H1 (cell line): ENCODE data around the gene DHH. TPM values are rescaled to one million over a fixed set of nuclear protein-coding genes. Genes with fewer than 3 reads are reported as not detected.

ENCODE experiments used
- CTCF ChIA-PET: fragments of 300-600 bp; sonication (Branson Sonifier 250); formaldehyde crosslinking; loops from one replicate; lab custom pipeline; 2021; ENCODE audit not compliant: partially characterized antibody; lab: Charles Lee
- POLR2A ChIA-PET: fragments of 300-600 bp; sonication (Branson Sonifier 250); formaldehyde crosslinking; loops from one replicate; lab custom pipeline; 2021; ENCODE audit warnings: inconsistent platforms; ENCODE audit not compliant: partially characterized antibody; lab: Charles Lee
- DNase-seq, 2 experiments: peaks; one replicate each; pipeline versions ENCODE4 v3.0.0 to v3.0.0-alpha.2; 2010 to 2022; ENCODE audit warnings: low spot score in 2 of 2, low read depth in 1 of 2, mixed read lengths in 1 of 2
- FAIRE-seq: peaks from 2 replicates; lab custom pipeline; 2011; peaks lifted over from hg19 to GRCh38; lab: Jason Lieb, UNC
- H2AFZ ChIP-seq: 2 replicates; pipeline ENCODE4 v1.8.1; 2012; ENCODE audit warnings: low read length, inconsistent platforms
- H2AK5ac ChIP-seq: 2 replicates; pipeline ENCODE4 v1.6.1; 2013; ENCODE audit warnings: low read depth, low read length
- H2BK120ac ChIP-seq: replicated peaks from 2 replicates; pipeline ENCODE3; 2013; ENCODE audit warnings: low read depth, low read length, inconsistent platforms
- H2BK12ac ChIP-seq: 2 replicates; pipeline ENCODE4 v1.6.1; 2013; ENCODE audit warnings: low read depth, low read length
- H2BK15ac ChIP-seq: 2 replicates; pipeline ENCODE4 v1.6.1; 2013; ENCODE audit warnings: low read length
- H2BK20ac ChIP-seq: 2 replicates; pipeline ENCODE4 v1.6.1; 2013; ENCODE audit warnings: low read length
- H2BK5ac ChIP-seq: 2 replicates; pipeline ENCODE4 v1.6.1; 2013; ENCODE audit warnings: low read depth, low read length
- H3K14ac ChIP-seq: 2 replicates; pipeline ENCODE4 v1.6.1; 2013; ENCODE audit warnings: inconsistent platforms; ENCODE audit not compliant: insufficient read length
- H3K18ac ChIP-seq: 2 replicates; pipeline ENCODE4 v1.6.1; 2013; ENCODE audit warnings: low read length; ENCODE audit errors: extremely low read depth
- H3K23ac ChIP-seq: 2 replicates; pipeline ENCODE4 v1.6.1; 2013; ENCODE audit warnings: inconsistent platforms; ENCODE audit not compliant: insufficient read length
- H3K23me2 ChIP-seq: 2 replicates; pipeline ENCODE4 v1.6.1; 2013; ENCODE audit warnings: low read depth, low read length
- H3K27ac ChIP-seq: 2 replicates; pipeline ENCODE4 v1.6.1; 2011; ENCODE audit warnings: low read depth, low read length, inconsistent platforms
- H3K27me3 ChIP-seq, 4 experiments: replicated peaks in 1 of 4; 1 replicate in 1 of 4; 2 replicates in 3 of 4; pipeline versions ENCODE4 v1.6.1 to v1.8.1; 2011 to 2013; ENCODE audit warnings: low read length in 3 of 4, mild to moderate bottlenecking in 3 of 4, inconsistent platforms in 2 of 4, mixed read lengths in 2 of 4, moderate library complexity in 1 of 4; ENCODE audit not compliant: control insufficient read depth in 3 of 4, insufficient read depth in 3 of 4; ENCODE audit errors: extremely low read depth in 1 of 4
- H3K36me3 ChIP-seq, 4 experiments: 2 replicates each; pipeline versions ENCODE4 v1.6.1 to v1.8.1; 2011 to 2013; ENCODE audit warnings: mild to moderate bottlenecking in 4 of 4, low read length in 3 of 4, moderate library complexity in 2 of 4, control low read depth in 1 of 4, inconsistent platforms in 1 of 4; ENCODE audit not compliant: insufficient read depth in 4 of 4, control insufficient read depth in 2 of 4
- H3K4ac ChIP-seq: replicated peaks from 2 replicates; pipeline ENCODE3; 2013; ENCODE audit warnings: low read length, low read depth, mixed read lengths, inconsistent platforms; ENCODE audit not compliant: insufficient read length
- H3K4me1 ChIP-seq, 4 experiments: replicated peaks in 1 of 4; 1 replicate in 1 of 4; 2 replicates in 3 of 4; pipeline versions ENCODE4 v1.6.1 to v1.8.1; 2011 to 2013; ENCODE audit warnings: low read length in 3 of 4, inconsistent platforms in 2 of 4, mixed read lengths in 1 of 4; ENCODE audit not compliant: insufficient read depth in 4 of 4, control insufficient read depth in 3 of 4
- H3K4me2 ChIP-seq, 2 experiments: 2 replicates each; pipeline versions ENCODE4 v1.6.1 to v1.8.1; 2011 to 2013; ENCODE audit warnings: low read depth in 2 of 2, low read length in 2 of 2, control low read depth in 1 of 2, inconsistent platforms in 1 of 2, mild to moderate bottlenecking in 1 of 2; ENCODE audit not compliant: insufficient read depth in 1 of 2
- H3K4me3 ChIP-seq, 4 experiments: fragments of 200-600, 300-600 bp in 1 of 4; sonication (generic), shearing (Covaris generic), sonication (Bioruptor Twin) in 1 of 4; 2 replicates each; pipeline versions ENCODE4 v1.5.1 to v1.8.1; 2011 to 2016; ENCODE audit warnings: low read length in 4 of 4, low read depth in 3 of 4, control low read depth in 2 of 4, inconsistent platforms in 2 of 4, mild to moderate bottlenecking in 2 of 4, mixed read lengths in 1 of 4, moderate library complexity in 1 of 4; ENCODE audit not compliant: insufficient read depth in 2 of 4; ENCODE audit errors: extremely low read depth in 1 of 4
- H3K56ac ChIP-seq: replicated peaks from 2 replicates; pipeline ENCODE3; 2013; ENCODE audit warnings: low read depth, mild to moderate bottlenecking, mixed read lengths, low read length, inconsistent platforms; ENCODE audit not compliant: insufficient read length
- H3K79me1 ChIP-seq: 2 replicates; pipeline ENCODE4 v1.6.1; 2013; ENCODE audit warnings: low read depth, low read length, control low read depth
- H3K79me2 ChIP-seq, 2 experiments: 2 replicates each; pipeline versions ENCODE4 v1.6.1 to v1.8.1; 2012 to 2013; ENCODE audit warnings: low read length in 2 of 2, mild to moderate bottlenecking in 2 of 2, inconsistent platforms in 1 of 2; ENCODE audit not compliant: insufficient read depth in 2 of 2, control insufficient read depth in 1 of 2
- H3K9ac ChIP-seq, 4 experiments: replicated peaks in 1 of 4; 1 replicate in 1 of 4; 2 replicates in 3 of 4; pipeline versions ENCODE4 v1.6.1 to v1.8.1; 2011 to 2013; ENCODE audit warnings: low read depth in 3 of 4, low read length in 3 of 4, control low read depth in 2 of 4, mild to moderate bottlenecking in 2 of 4, moderate library complexity in 2 of 4, inconsistent platforms in 1 of 4; ENCODE audit errors: extremely low read depth in 1 of 4
- H3K9me3 ChIP-seq, 2 experiments: 2 replicates each; pipeline versions ENCODE4 v1.6.1 to v1.8.1; 2012 to 2013; ENCODE audit warnings: mild to moderate bottlenecking in 2 of 2, moderate library complexity in 2 of 2, control low read depth in 1 of 2, inconsistent platforms in 1 of 2, low read depth in 1 of 2, low read length in 1 of 2, mixed read lengths in 1 of 2; ENCODE audit not compliant: insufficient read depth in 2 of 2
- H4K20me1 ChIP-seq, 2 experiments: replicated peaks in 1 of 2; 2 replicates each; pipeline versions ENCODE3 to v1.8.1; 2011 to 2013; ENCODE audit warnings: inconsistent platforms in 2 of 2, low read length in 2 of 2, mild to moderate bottlenecking in 1 of 2; ENCODE audit not compliant: insufficient read depth in 2 of 2, control insufficient read depth in 1 of 2
- H4K5ac ChIP-seq: 2 replicates; pipeline ENCODE4 v1.6.1; 2013; ENCODE audit warnings: low read length, low read depth, mixed read lengths, inconsistent platforms; ENCODE audit not compliant: insufficient read length
- H4K8ac ChIP-seq: 2 replicates; pipeline ENCODE4 v1.8.0; 2013; ENCODE audit warnings: mild to moderate bottlenecking, moderate library complexity, low read length, inconsistent platforms; ENCODE audit not compliant: insufficient read depth; ENCODE audit errors: extremely low read depth
- H4K91ac ChIP-seq: replicated peaks from 2 replicates; pipeline ENCODE3; 2013; ENCODE audit warnings: low read length, mixed read lengths, inconsistent platforms; ENCODE audit not compliant: insufficient read length
- CTBP2 ChIP-seq: IDR thresholded peaks from 2 replicates; pipeline ENCODE4 v1.7.0; 2011; ENCODE audit warnings: borderline replicate concordance, mild to moderate bottlenecking, moderate library complexity, mixed read lengths, low read length; ENCODE audit not compliant: insufficient read depth, insufficient read length
- E2F6 ChIP-seq: IDR thresholded peaks from 2 replicates; pipeline ENCODE4 v1.6.1; 2012; ENCODE audit warnings: inconsistent platforms
- EP300 ChIP-seq, 2 experiments: IDR thresholded peaks; 1 replicate in 1 of 2; 2 replicates in 1 of 2; pipeline ENCODE4 v1.6.1; 2011 to 2012; ENCODE audit warnings: low read depth in 2 of 2, low read length in 2 of 2, mild to moderate bottlenecking in 2 of 2, borderline replicate concordance in 1 of 2, inconsistent platforms in 1 of 2, moderate library complexity in 1 of 2
- EZH2 ChIP-seq: fragments of 200-600 bp; sonication (generic); IDR thresholded peaks from 2 replicates; pipeline ENCODE4 v1.7.1; 2012; ENCODE audit warnings: low read depth, mild to moderate bottlenecking, moderate library complexity, low read length, inconsistent platforms; ENCODE audit not compliant: severe bottlenecking
- MAX ChIP-seq: IDR thresholded peaks from 2 replicates; pipeline ENCODE4 v1.6.1; 2012; ENCODE audit warnings: inconsistent platforms
- RNF2 ChIP-seq: fragments of 200-900, 300-1000 bp; sonication (generic); IDR thresholded peaks from 2 replicates; pipeline ENCODE4 v1.7.1; 2016; ENCODE audit warnings: borderline replicate concordance, low read depth, mild to moderate bottlenecking, antibody characterized with exemption, low read length; ENCODE audit not compliant: poor library complexity, severe bottlenecking; ENCODE audit errors: missing control alignments
- SUZ12 ChIP-seq: fragments of 200-600 bp; sonication (generic); IDR thresholded peaks from 2 replicates; pipeline ENCODE4 v1.6.1; 2012; ENCODE audit warnings: mild to moderate bottlenecking, inconsistent platforms, low read length, moderate library complexity, mixed read lengths
- WGBS, 2 experiments: shearing (Covaris generic) in 1 of 2; methylation state at CpG; one replicate each; pipeline versions ENCODE4 v1.1.6 to v1.1.7; 2013 to 2015; ENCODE audit warnings: low lambda C conversion rate in 2 of 2, mixed read lengths in 2 of 2, inconsistent platforms in 1 of 2, low coverage in 1 of 2, missing lambda C conversion rate in 1 of 2; ENCODE audit not compliant: insufficient replicate concordance in 2 of 2, insufficient coverage in 1 of 2, insufficient read length in 1 of 2; ENCODE audit errors: extremely low coverage in 1 of 2, missing lambda C conversion rate in 1 of 2; 5-methylcytosine and 5-hydroxymethylcytosine counted together
- polyA plus RNA-seq, 7 experiments: library from polyadenylated mRNA; depleted of rRNA in 3 of 7; stranded (reverse) in 5 of 7; unstranded in 2 of 7; fragments of >200 nt in 5 of 7; fragments of 200-250 nt in 2 of 7; gene quantifications; 1 replicate in 5 of 7; 2 replicates in 1 of 7; 4 replicates in 1 of 7; pipeline versions ENCODE4 v1.2.1 to v1.2.3, GENCODE V29; 2011 to 2013; ENCODE audit warnings: missing spikeins in 2 of 7, mixed read lengths in 2 of 7
- total RNA-seq: library from RNA; stranded (reverse); fragmentation: NEBNext Ultra II Directional; extraction: Animal tissue kit (Norgen Biotek cat#: 25700); gene quantifications from 2 replicates; pipeline ENCODE4 v1.2.1, GENCODE V29; 2021

DHH gene
- total and polyA plus RNA-seq, 2 of the 8 experiments (the other 6 are each of a cell fraction or from before 2014, with no cell fraction given), result 0.03 to 0.11 TPM

- H3K23ac ChIP-seq, result no peak overlapping the region
- ChIA-PET POLR2A (interaction anchor here (1.0 to 6.4 kb wide), 10 partner anchors 12 to 226 kb away, joined by 3 to 66 read pairs (median 6); partner anchors contain the start of genes KMT2D, LMBR1L, RHEBL1 and RND1), CTCF (interaction anchor here (0.5 to 11.2 kb wide), 19 partner anchors 10 to 487 kb away, joined by 3 to 178 read pairs (median 5); partner anchors contain the start of genes DDN, LMBR1L, RHEBL1 and TUBA1B)
- H4K5ac ChIP-seq, result no peak overlapping the region
- peaks cover 58 to 89% (median 81%) of the 10 kb centered on the region in 4 experiments for H3K27me3 ChIP-seq
- H4K8ac ChIP-seq, result no peak overlapping the region
- no peak overlapping the region for H2BK15ac ChIP-seq
- peaks cover 13% of the 10 kb centered on the region for H3K23me2 ChIP-seq
- no peak for FAIRE-seq
- H3K56ac ChIP-seq, result no peak overlapping the region
- no peak overlapping the region for H4K91ac ChIP-seq
- no peaks in the 10 kb centered on the region; a peak in 1 of 4 replicates for H3K9me3 ChIP-seq
- H3K9ac ChIP-seq, result no peak overlapping the region
- H3K18ac ChIP-seq, result no peak overlapping the region
- H2AFZ ChIP-seq, result no peak overlapping the region
- H2BK20ac ChIP-seq, result no peak overlapping the region
- H2AK5ac ChIP-seq, result no peak overlapping the region
- no peak overlapping the region for H2BK120ac ChIP-seq
- H2BK5ac ChIP-seq, result no peak overlapping the region
- peak in 1 of 2 experiments; percentile 63 for DNase-seq
- no peak overlapping the region; the same call in 1 of the 2 replicates for H2BK12ac ChIP-seq
- peak overlapping the region in 3 of 4 experiments; percentile 9 to 50 (median 12); a peak in 4 of 8 replicates for H3K4me3 ChIP-seq
- no peak overlapping the region for H3K27ac ChIP-seq
- TF ChIP-seq MAX (peak; percentile 62), EZH2 (peak; percentile 57), E2F6 (peak; percentile 57), SUZ12 (peak; percentile 60), CTBP2 (no peak), EP300 (IDR thresholded peaks at IDR 0.05; ENCODE audit: borderline replicate concordance in 1 of 2, low read depth in 2 of 2, low read length in 2 of 2) (no peak), RNF2 (peak; percentile 21)
- H3K79me2 ChIP-seq, result no peaks in the 10 kb centered on the region
- H4K20me1 ChIP-seq, result peaks cover 5 to 9% of the 10 kb centered on the region in 2 experiments
- H3K14ac ChIP-seq, result no peak overlapping the region
- WGBS, 2 experiments, result 37% methylated on average over 40 of the region's 41 CpGs; no CpG with 5 or more reads in 1 of the 2 experiments
- H3K4me2 ChIP-seq, result peak overlapping the region; percentile 45 to 75; a peak in 3 of 4 replicates
- no peaks in the 10 kb centered on the region for H3K79me1 ChIP-seq
- no peak overlapping the region for H3K4ac ChIP-seq
- H3K36me3 ChIP-seq, result peaks cover 0 to 4% (median 0%) of the 10 kb centered on the region in 4 experiments; a peak in 1 of 8 replicates
- peaks cover 0 to 47% (median 20%) of the 10 kb centered on the region in 4 experiments; a peak in 6 of 7 replicates for H3K4me1 ChIP-seq
These were observed 3.4 kb downstream of the DHH start for GRCh38 chr12:49091056-49091835.
